Esophagus muscularis mucosa (tissue), 4 donors: ENCODE measurements around the gene NFAT5. TPM values are rescaled to one million over a fixed set of nuclear protein-coding genes. Genes with fewer than 3 reads are reported as not detected.

ENCODE experiments used
- DNase-seq: peaks from one replicate; pipeline ENCODE4 v3.0.0-alpha.2; 2017; ENCODE audit errors: extremely low spot score
- H3K27ac ChIP-seq, 4 donors: fragments of 200-600 bp; sonication (generic); replicated peaks in 1 of 4; 1 replicate in 3 of 4; 2 replicates in 1 of 4; pipeline ENCODE4 v1.5.1; 2016 to 2019; ENCODE audit warnings: mild to moderate bottlenecking in 1 of 4
- H3K27me3 ChIP-seq, 4 donors: fragments of 200-600 bp; sonication (generic); one replicate each; pipeline versions ENCODE4 v1.5.1 to v1.6.0; 2016 to 2019
- H3K36me3 ChIP-seq, 4 donors: fragments of 200-600 bp; sonication (generic); one replicate each; pipeline ENCODE4 v1.5.1; 2016 to 2019
- H3K4me1 ChIP-seq, 4 donors: fragments of 200-600 bp; sonication (generic); one replicate each; pipeline ENCODE4 v1.5.1; 2016 to 2019
- H3K4me3 ChIP-seq, 4 donors: fragments of 200-600 bp; sonication (generic); 1 replicate in 2 of 4; 2 replicates in 2 of 4; pipeline ENCODE4 v1.5.1; 2016 to 2019; ENCODE audit warnings: mild to moderate bottlenecking in 4 of 4, moderate library complexity in 1 of 4
- H3K9me3 ChIP-seq, 4 donors: fragments of 200-600 bp; sonication (generic); 1 replicate in 3 of 4; 2 replicates in 1 of 4; pipeline ENCODE4 v1.5.1; 2016 to 2019
- CTCF ChIP-seq, 3 experiments: fragments of 200-600 bp in 2 of 3; fragments of 450-650 bp in 1 of 3; sonication (generic) in 2 of 3; IDR thresholded peaks; one replicate each; pipeline ENCODE4 v1.5.1; 2017 to 2019; ENCODE audit warnings: antibody characterized with exemption in 3 of 3, mild to moderate bottlenecking in 2 of 3, moderate library complexity in 1 of 3
- EP300 ChIP-seq: sonication (generic); formaldehyde crosslinking; IDR thresholded peaks from one replicate; pipeline ENCODE4 v1.6.1; 2017; ENCODE audit warnings: antibody characterized with exemption
- POLR2A ChIP-seq: fragments of 450-650 bp; IDR thresholded peaks from one replicate; pipeline ENCODE4 v1.6.1; 2017; ENCODE audit warnings: antibody characterized with exemption, moderate library complexity, mild to moderate bottlenecking, low read depth
- POLR2AphosphoS5 ChIP-seq, 2 donors: sonication (generic); formaldehyde crosslinking; IDR thresholded peaks; one replicate each; pipeline ENCODE4 v1.6.1; 2017; ENCODE audit warnings: antibody characterized with exemption in 2 of 2
- WGBS: methylation state at CpG from one replicate; pipeline ENCODE4 v1.1.5; 2018; 5-methylcytosine and 5-hydroxymethylcytosine counted together
- intact Hi-C: fragments of 100-400 bp; cut with DNase I; formaldehyde crosslinking; loops from one replicate; pipeline ENCODE4 v1.15.1; 2023
- total RNA-seq, 4 donors: library from RNA; depleted of rRNA; stranded (reverse); fragments of >200 nt; gene quantifications; one replicate each; pipeline versions ENCODE4 v1.1.0 to v1.2.1, GENCODE V29; 2016

Gene NFAT5
- total RNA-seq, 4 donors from 2014 or later: 47.1 to 68.4 (median 59.6) TPM

GRCh38 chr16:69618721-69619120, 53.0 kb downstream of the NFAT5 start:
- peak overlapping the region in 1 of 4 donors; percentile 8 for H3K4me3 ChIP-seq

GRCh38 chr16:69619514-69619913, 53.7 kb downstream of the NFAT5 start:
- Histone ChIP-seq H3K27ac (peak overlapping the region; percentile 24 to 69 (median 48)), H3K27me3 (no peaks in the 10 kb centered on the region)
- intact Hi-C loops: no loop called here

More at GRCh38 chr16:69618721-69619120, 53.0 kb downstream of the NFAT5 start:
- 39% methylated on average over 3 of the region's 3 CpGs for WGBS
- TF ChIP-seq POLR2A: no peak
- Histone ChIP-seq H3K4me1 (peaks cover 54 to 80% (median 75%) of the 10 kb centered on the region in 4 donors), H3K36me3 (no peaks in the 10 kb centered on the region), H3K9me3 (no peaks in the 10 kb centered on the region), H3K27me3 (no peaks in the 10 kb centered on the region), H3K27ac (peak overlapping the region; percentile 49 to 69 (median 58))
- intact Hi-C loops: no loop called here
- DNase-seq: no peak

GRCh38 chr16:69620573-69620972, 54.8 kb downstream of the NFAT5 start:
- intact Hi-C loops: no loop called here
- Histone ChIP-seq H3K36me3 (no peaks in the 10 kb centered on the region), H3K4me1 (peaks cover 36 to 64% (median 56%) of the 10 kb centered on the region in 4 donors), H3K4me3 (no peak overlapping the region), H3K27ac (peak overlapping the region in 3 of 4 donors; percentile 24 to 57 (median 46)), H3K27me3 (no peaks in the 10 kb centered on the region), H3K9me3 (no peaks in the 10 kb centered on the region)
- no peak for DNase-seq
- TF ChIP-seq CTCF (IDR thresholded peaks at IDR 0.05): no peak
- TF ChIP-seq POLR2AphosphoS5 (IDR thresholded peaks at IDR 0.05): no peak
- TF ChIP-seq EP300: no peak
- TF ChIP-seq POLR2A: no peak
- 45% methylated on average over 1 of the region's 1 CpG for WGBS

More at GRCh38 chr16:69619514-69619913, 53.7 kb downstream of the NFAT5 start:
- no peak for TF ChIP-seq EP300
- TF ChIP-seq CTCF (IDR thresholded peaks at IDR 0.05): no peak
- peaks cover 46 to 72% (median 67%) of the 10 kb centered on the region in 4 donors for H3K4me1 ChIP-seq
- no peak overlapping the region for H3K4me3 ChIP-seq
- H3K36me3 ChIP-seq: no peaks in the 10 kb centered on the region
- DNase-seq: no peak
- H3K9me3 ChIP-seq: no peaks in the 10 kb centered on the region

GRCh38 chr16:69621225-69621624, 55.5 kb downstream of the NFAT5 start:
- TF ChIP-seq POLR2AphosphoS5 (IDR thresholded peaks at IDR 0.05) (no peak), CTCF (IDR thresholded peaks at IDR 0.05) (no peak), EP300 (no peak), POLR2A (no peak)
- intact Hi-C loops: no loop called here
- Histone ChIP-seq H3K9me3 (no peaks in the 10 kb centered on the region), H3K4me1 (peaks cover 30 to 58% (median 50%) of the 10 kb centered on the region in 4 donors), H3K4me3 (no peak overlapping the region), H3K27me3 (no peaks in the 10 kb centered on the region), H3K36me3 (no peaks in the 10 kb centered on the region), H3K27ac (peak overlapping the region; percentile 2 to 57 (median 31))
- WGBS: 83% methylated on average over 1 of the region's 1 CpG
- DNase-seq: no peak

- Histone ChIP-seq H3K4me3 (no peak overlapping the region), H3K4me1 (peaks cover 0 to 14% (median 6%) of the 10 kb centered on the region in 4 donors), H3K36me3 (peaks cover 0 to 18% (median 10%) of the 10 kb centered on the region in 4 donors), H3K27me3 (no peaks in the 10 kb centered on the region), H3K9me3 (no peaks in the 10 kb centered on the region), H3K27ac (no peak overlapping the region)
- TF ChIP-seq CTCF (IDR thresholded peaks at IDR 0.05) (no peak), POLR2A (no peak), POLR2AphosphoS5 (IDR thresholded peaks at IDR 0.05) (no peak), EP300 (no peak)
- no peak for DNase-seq
- intact Hi-C loops: no loop called here
- WGBS: 84% methylated on average over 2 of the region's 2 CpGs
Measured at GRCh38 chr16:69626256-69626655, 60.5 kb downstream of the NFAT5 start.
